OCI-LY1 (cell line): Measurements from ENCODE around the gene DAAM1.

Source experiments
- EZH2 ChIP-seq: fragments of 200-600 bp; sonication (generic), shearing (Covaris generic); IDR thresholded peaks from 2 replicates; pipeline ENCODE4 v1.8.0; 2017; ENCODE audit warnings: borderline replicate concordance, mixed run types, mild to moderate bottlenecking, antibody characterized with exemption, low read length, moderate library complexity, mixed read lengths
- TF ChIP-seq, protein P1 (sequence below): fragments of 200-600 bp; sonication (generic), shearing (Covaris generic); IDR thresholded peaks from 2 replicates; pipeline ENCODE4 v1.5.1; 2017; ENCODE audit warnings: mild to moderate bottlenecking, antibody characterized with exemption, low read length, moderate library complexity, mixed read lengths

DNA sequence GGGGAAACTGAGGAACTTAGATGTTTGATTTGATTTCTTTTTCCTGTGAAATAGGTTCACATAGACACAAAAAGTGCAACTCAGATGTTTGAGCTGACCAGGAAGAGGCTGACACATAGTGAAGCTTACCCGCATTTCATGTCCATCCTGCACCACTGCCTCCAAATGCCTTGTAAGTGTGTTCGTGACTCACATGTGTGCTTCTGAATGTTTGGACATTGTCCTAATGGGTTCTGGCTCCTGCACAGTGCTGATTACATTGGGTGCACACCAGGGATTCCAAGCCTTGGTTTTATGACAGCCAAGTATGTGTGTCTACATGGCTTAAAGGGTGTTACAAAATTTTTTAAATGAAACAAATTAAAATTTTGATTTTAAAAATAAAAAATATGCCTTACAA, 137.4 kb downstream of the DAAM1 start:
- TF ChIP-seq, protein P1, sequence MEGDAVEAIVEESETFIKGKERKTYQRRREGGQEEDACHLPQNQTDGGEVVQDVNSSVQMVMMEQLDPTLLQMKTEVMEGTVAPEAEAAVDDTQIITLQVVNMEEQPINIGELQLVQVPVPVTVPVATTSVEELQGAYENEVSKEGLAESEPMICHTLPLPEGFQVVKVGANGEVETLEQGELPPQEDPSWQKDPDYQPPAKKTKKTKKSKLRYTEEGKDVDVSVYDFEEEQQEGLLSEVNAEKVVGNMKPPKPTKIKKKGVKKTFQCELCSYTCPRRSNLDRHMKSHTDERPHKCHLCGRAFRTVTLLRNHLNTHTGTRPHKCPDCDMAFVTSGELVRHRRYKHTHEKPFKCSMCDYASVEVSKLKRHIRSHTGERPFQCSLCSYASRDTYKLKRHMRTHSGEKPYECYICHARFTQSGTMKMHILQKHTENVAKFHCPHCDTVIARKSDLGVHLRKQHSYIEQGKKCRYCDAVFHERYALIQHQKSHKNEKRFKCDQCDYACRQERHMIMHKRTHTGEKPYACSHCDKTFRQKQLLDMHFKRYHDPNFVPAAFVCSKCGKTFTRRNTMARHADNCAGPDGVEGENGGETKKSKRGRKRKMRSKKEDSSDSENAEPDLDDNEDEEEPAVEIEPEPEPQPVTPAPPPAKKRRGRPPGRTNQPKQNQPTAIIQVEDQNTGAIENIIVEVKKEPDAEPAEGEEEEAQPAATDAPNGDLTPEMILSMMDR = no peak
- no peak for TF ChIP-seq EZH2
